BE2C (cell line): Measurements from ENCODE around the gene ECM2.

Source experiments
- DNase-seq: peaks from one replicate; pipeline ENCODE4 v3.0.0-alpha.2; 2020
- H3K27me3 ChIP-seq: fragments of 250-450 bp; sonication (Bioruptor Pico); 2 replicates; pipeline ENCODE4 v1.5.1; 2020; ENCODE audit warnings: mild to moderate bottlenecking
- H3K36me3 ChIP-seq: fragments of 250-450 bp; sonication (Bioruptor Pico); 2 replicates; pipeline ENCODE4 v1.5.1; 2020; ENCODE audit warnings: mild to moderate bottlenecking
- H3K4me1 ChIP-seq: fragments of 250-450 bp; sonication (Bioruptor Pico); 2 replicates; pipeline ENCODE4 v1.5.1; 2020
- H3K4me3 ChIP-seq: 2 replicates; pipeline ENCODE4 v1.5.1; 2011; ENCODE audit warnings: low read depth, low read length
- H3K9me3 ChIP-seq: fragments of 250-450 bp; sonication (Bioruptor Pico); 2 replicates; pipeline ENCODE4 v1.5.1; 2020
- TF ChIP-seq, protein P1 (sequence below): IDR thresholded peaks from 2 replicates; pipeline ENCODE4 v1.5.1; 2012; ENCODE audit warnings: mild to moderate bottlenecking, low read depth, low read length

The ECM2 gene

DNA sequence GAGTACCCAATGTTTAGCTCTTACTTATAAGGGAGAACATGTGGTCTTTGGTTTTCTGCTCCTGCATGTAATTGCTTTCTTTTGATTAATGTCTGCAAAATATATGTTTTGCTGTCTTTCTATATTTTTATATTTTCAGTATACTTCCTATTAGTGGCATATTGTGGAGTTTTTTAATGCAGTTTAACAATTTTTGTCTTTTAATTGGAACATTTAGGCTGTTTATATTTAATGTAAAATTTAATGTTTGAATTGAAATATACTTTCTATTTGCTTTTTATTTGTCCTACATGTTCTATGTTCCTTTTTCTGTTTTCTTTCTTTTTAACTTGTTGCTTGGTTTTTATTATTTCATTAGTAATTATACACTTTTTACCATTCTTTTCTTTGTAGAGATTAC, 4.9 kb downstream of the ECM2 start:
- Histone ChIP-seq H3K36me3 (no peaks in the 10 kb centered on the region), H3K27me3 (no peaks in the 10 kb centered on the region), H3K4me1 (peaks cover 14% of the 10 kb centered on the region), H3K4me3 (no peak overlapping the region), H3K9me3 (no peaks in the 10 kb centered on the region)
- DNase-seq: no peak
- TF ChIP-seq, protein P1, sequence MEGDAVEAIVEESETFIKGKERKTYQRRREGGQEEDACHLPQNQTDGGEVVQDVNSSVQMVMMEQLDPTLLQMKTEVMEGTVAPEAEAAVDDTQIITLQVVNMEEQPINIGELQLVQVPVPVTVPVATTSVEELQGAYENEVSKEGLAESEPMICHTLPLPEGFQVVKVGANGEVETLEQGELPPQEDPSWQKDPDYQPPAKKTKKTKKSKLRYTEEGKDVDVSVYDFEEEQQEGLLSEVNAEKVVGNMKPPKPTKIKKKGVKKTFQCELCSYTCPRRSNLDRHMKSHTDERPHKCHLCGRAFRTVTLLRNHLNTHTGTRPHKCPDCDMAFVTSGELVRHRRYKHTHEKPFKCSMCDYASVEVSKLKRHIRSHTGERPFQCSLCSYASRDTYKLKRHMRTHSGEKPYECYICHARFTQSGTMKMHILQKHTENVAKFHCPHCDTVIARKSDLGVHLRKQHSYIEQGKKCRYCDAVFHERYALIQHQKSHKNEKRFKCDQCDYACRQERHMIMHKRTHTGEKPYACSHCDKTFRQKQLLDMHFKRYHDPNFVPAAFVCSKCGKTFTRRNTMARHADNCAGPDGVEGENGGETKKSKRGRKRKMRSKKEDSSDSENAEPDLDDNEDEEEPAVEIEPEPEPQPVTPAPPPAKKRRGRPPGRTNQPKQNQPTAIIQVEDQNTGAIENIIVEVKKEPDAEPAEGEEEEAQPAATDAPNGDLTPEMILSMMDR: no peak

- Histone ChIP-seq H3K27me3 (no peaks in the 10 kb centered on the region), H3K4me1 (peaks cover 9% of the 10 kb centered on the region), H3K4me3 (no peak overlapping the region), H3K9me3 (no peaks in the 10 kb centered on the region), H3K36me3 (no peaks in the 10 kb centered on the region)
- TF ChIP-seq, protein P1: no peak
- no peak for DNase-seq
Observed at GRCh38 chr9:92529124-92529523, 6.7 kb downstream of the ECM2 start.

GRCh38 chr9:92528522-92528849, 7.3 kb downstream of the ECM2 start:
- Histone ChIP-seq H3K27me3 (no peaks in the 10 kb centered on the region), H3K4me1 (peaks cover 9% of the 10 kb centered on the region), H3K9me3 (no peaks in the 10 kb centered on the region), H3K36me3 (no peaks in the 10 kb centered on the region), H3K4me3 (no peak overlapping the region)
- TF ChIP-seq, protein P1: no peak
- no peak for DNase-seq

GRCh38 chr9:92527832-92528521, 7.8 kb downstream of the ECM2 start:
- TF ChIP-seq, protein P1: no peak
- H3K4me1 ChIP-seq: peaks cover 9% of the 10 kb centered on the region
- no peak overlapping the region for H3K4me3 ChIP-seq
- no peak for DNase-seq
- no peaks in the 10 kb centered on the region for H3K9me3 ChIP-seq
- no peaks in the 10 kb centered on the region for H3K36me3 ChIP-seq
- no peaks in the 10 kb centered on the region for H3K27me3 ChIP-seq

- H3K4me1 ChIP-seq: peaks cover 9% of the 10 kb centered on the region
- no peaks in the 10 kb centered on the region for H3K27me3 ChIP-seq
- H3K4me3 ChIP-seq: no peak overlapping the region
- no peaks in the 10 kb centered on the region for H3K9me3 ChIP-seq
- TF ChIP-seq, protein P1: no peak
- H3K36me3 ChIP-seq: no peaks in the 10 kb centered on the region
- no peak for DNase-seq
Observed at GRCh38 chr9:92527291-92527828, 8.4 kb downstream of the ECM2 start.

- Histone ChIP-seq H3K36me3 (no peaks in the 10 kb centered on the region), H3K4me3 (no peak overlapping the region), H3K27me3 (no peaks in the 10 kb centered on the region), H3K4me1 (peaks cover 9% of the 10 kb centered on the region), H3K9me3 (no peaks in the 10 kb centered on the region)
- TF ChIP-seq, protein P1: no peak
- no peak for DNase-seq
Observed at GRCh38 chr9:92525306-92525705, 10.5 kb downstream of the ECM2 start.
